GM18505 (cell line): Measurements from ENCODE around the gene SLC11A1.

Experiments
- ATAC-seq: cut with Tn5 transposase; IDR thresholded peaks from one replicate; pipeline ENCODE4 v1.9.1; 2021; ENCODE audit not compliant: unreplicated experiment
- POLR2A ChIP-seq: IDR thresholded peaks from 4 replicates; pipeline ENCODE4 v1.6.1; 2011; ENCODE audit warnings: borderline replicate concordance; ENCODE audit not compliant: insufficient read depth, insufficient read length; ENCODE audit errors: extremely low read depth

The SLC11A1 gene

GRCh38 chr2:218393750-218394290, 11.7 kb downstream of the SLC11A1 start:
- no peak for ATAC-seq
- TF ChIP-seq POLR2A = no peak

GRCh38 chr2:218394298-218395089, 12.4 kb downstream of the SLC11A1 start:
- no peak for ATAC-seq
- no peak for TF ChIP-seq POLR2A

- no peak for ATAC-seq
- no peak for TF ChIP-seq POLR2A
Measured at GRCh38 chr2:218395090-218395444, 13.0 kb downstream of the SLC11A1 start.

- TF ChIP-seq POLR2A = no peak
- ATAC-seq = no peak
Measured at GRCh38 chr2:218395456-218395825, 13.4 kb downstream of the SLC11A1 start.

- peak; percentile 44 for ATAC-seq
- no peak for TF ChIP-seq POLR2A
Measured at GRCh38 chr2:218395826-218396687, 14.0 kb downstream of the SLC11A1 start.

- TF ChIP-seq POLR2A = peak; percentile 39
- ATAC-seq = no peak
Measured at GRCh38 chr2:218396688-218397462, 14.8 kb downstream of the SLC11A1 start.

GRCh38 chr2:218397463-218397819, 15.4 kb downstream of the SLC11A1 start:
- no peak for TF ChIP-seq POLR2A

GRCh38 chr2:218397820-218398436, 15.9 kb downstream of the SLC11A1 start:
- no peak for ATAC-seq

More at GRCh38 chr2:218397463-218397819, 15.4 kb downstream of the SLC11A1 start:
- no peak for ATAC-seq

GRCh38 chr2:218398437-218399390, 16.6 kb downstream of the SLC11A1 start:
- peak; percentile 25 for ATAC-seq
- peak; percentile 7 for TF ChIP-seq POLR2A

More at GRCh38 chr2:218397820-218398436, 15.9 kb downstream of the SLC11A1 start:
- TF ChIP-seq POLR2A = peak; percentile 71

GRCh38 chr2:218399391-218400166, 17.5 kb downstream of the SLC11A1 start, which contains the start of gene CTDSP1:
CTDSP1 (plus strand) TSS chr2:218399868; CDS start chr2:218400091, 223 bp downstream.
- peak; percentile 73 for TF ChIP-seq POLR2A
- ATAC-seq = peak; percentile 38
